Keratinocyte (primary cell): Measurements from ENCODE around the gene PARP2. TPM values are rescaled to one million over a fixed set of nuclear protein-coding genes. Genes with fewer than 3 reads are reported as not detected.

Experiments
- DNase-seq: peaks from one replicate; pipeline ENCODE4 v3.0.0-alpha.2; 2011; ENCODE audit warnings: low read depth, missing footprints, low spot score
- FAIRE-seq: peaks from 2 replicates; lab custom pipeline; 2011; peaks lifted over from hg19 to GRCh38; lab: Jason Lieb, UNC
- H2AFZ ChIP-seq: 2 replicates; pipeline ENCODE4 v1.6.0; 2012; ENCODE audit warnings: low read length, control low read depth, inconsistent platforms; ENCODE audit not compliant: control insufficient read depth
- H3K27ac ChIP-seq: 2 replicates; pipeline ENCODE4 v1.5.1; 2011; ENCODE audit warnings: low read length; ENCODE audit not compliant: control insufficient read depth, insufficient read depth
- H3K27me3 ChIP-seq: 3 replicates; pipeline ENCODE4 v1.6.0; 2011; ENCODE audit warnings: low read length; ENCODE audit not compliant: control insufficient read depth, insufficient read depth; ENCODE audit errors: extremely low read depth
- H3K36me3 ChIP-seq, 2 experiments: 2 replicates in 1 of 2; 3 replicates in 1 of 2; pipeline ENCODE4 v1.5.1; 2011; ENCODE audit warnings: low read length in 2 of 2, mild to moderate bottlenecking in 1 of 2; ENCODE audit not compliant: control insufficient read depth in 2 of 2, insufficient read depth in 2 of 2; ENCODE audit errors: extremely low read depth in 1 of 2
- H3K4me1 ChIP-seq: 3 replicates; pipeline ENCODE4 v1.5.1; 2011; ENCODE audit warnings: low read length; ENCODE audit not compliant: control insufficient read depth, insufficient read depth; ENCODE audit errors: extremely low read depth
- H3K4me2 ChIP-seq: 3 replicates; pipeline ENCODE4 v1.6.0; 2011; ENCODE audit warnings: low read depth, low read length; ENCODE audit not compliant: control insufficient read depth, insufficient read depth; ENCODE audit errors: extremely low read depth
- H3K4me3 ChIP-seq, 3 experiments: fragments of 200-600 bp in 1 of 3; sonication (generic) in 1 of 3; 2 replicates in 2 of 3; 3 replicates in 1 of 3; pipeline ENCODE4 v1.5.1; 2011 to 2016; ENCODE audit warnings: low read length in 3 of 3, mild to moderate bottlenecking in 3 of 3, control low read depth in 2 of 3, inconsistent platforms in 1 of 3, low read depth in 1 of 3, mixed read lengths in 1 of 3, mixed run types in 1 of 3, moderate library complexity in 1 of 3; ENCODE audit not compliant: control insufficient read depth in 2 of 3, insufficient read depth in 2 of 3; ENCODE audit errors: extremely low read depth in 1 of 3
- H3K79me2 ChIP-seq: 2 replicates; pipeline ENCODE4 v1.6.0; 2012; ENCODE audit warnings: low read length; ENCODE audit not compliant: control insufficient read depth, insufficient read depth
- H3K9ac ChIP-seq: 3 replicates; pipeline ENCODE4 v1.6.0; 2011; ENCODE audit warnings: low read length; ENCODE audit not compliant: control insufficient read depth, insufficient read depth; ENCODE audit errors: extremely low read depth
- H3K9me1 ChIP-seq: 3 replicates; pipeline ENCODE4 v1.6.0; 2011; ENCODE audit warnings: low read length; ENCODE audit not compliant: control insufficient read depth, insufficient read depth; ENCODE audit errors: extremely low read depth
- H3K9me3 ChIP-seq: 2 replicates; pipeline ENCODE4 v1.5.1; 2012; ENCODE audit warnings: low read depth, low read length; ENCODE audit not compliant: control insufficient read depth
- H4K20me1 ChIP-seq: 3 replicates; pipeline ENCODE4 v1.6.0; 2011; ENCODE audit warnings: low read length; ENCODE audit not compliant: control insufficient read depth, insufficient read depth; ENCODE audit errors: extremely low read depth
- EZH2 ChIP-seq: IDR thresholded peaks from one replicate; pipeline ENCODE4 v1.6.1; 2012; ENCODE audit warnings: inconsistent platforms, mild to moderate bottlenecking, low read length, moderate library complexity
- dilution Hi-C: fragments of 300-500 bp; cut with MboI; formaldehyde crosslinking; loops from one replicate; pipeline ENCODE4 v1.7.0; 2020; ENCODE audit warnings: low sequenced_read_pairs; ENCODE audit not compliant: extremely low pct_ligation_motif_present
- polyA plus RNA-seq, 5 experiments: library from polyadenylated mRNA; depleted of rRNA in 3 of 5; stranded (reverse) in 3 of 5; stranded (forward) in 1 of 5; unstranded in 1 of 5; fragments of >200 nt; gene quantifications; 1 replicate in 1 of 5; 2 replicates in 3 of 5; 3 replicates in 1 of 5; pipeline versions ENCODE4 v1.2.1 to v1.2.3, GENCODE V29; 2011 to 2012; ENCODE audit warnings: missing spikeins in 2 of 5, low read depth in 1 of 5, low replicate concordance in 1 of 5
- TF ChIP-seq, protein P1 (sequence below), 3 experiments: IDR thresholded peaks in 1 of 3; conservative IDR thresholded peaks in 1 of 3; optimal IDR thresholded peaks in 1 of 3; 2 replicates in 2 of 3; 3 replicates in 1 of 3; pipeline versions ENCODE3 to v1.5.1; 2011; ENCODE audit warnings: low read length in 3 of 3, mild to moderate bottlenecking in 3 of 3, moderate library complexity in 2 of 3, control low read depth in 1 of 3, inconsistent platforms in 1 of 3; ENCODE audit not compliant: insufficient read depth in 2 of 3; ENCODE audit errors: extremely low read depth in 1 of 3

The PARP2 gene
- polyA plus RNA-seq, 1 donor (not counting 4 experiments of a cell fraction or from before 2014, with no cell fraction given), result 24.7 TPM

DNA sequence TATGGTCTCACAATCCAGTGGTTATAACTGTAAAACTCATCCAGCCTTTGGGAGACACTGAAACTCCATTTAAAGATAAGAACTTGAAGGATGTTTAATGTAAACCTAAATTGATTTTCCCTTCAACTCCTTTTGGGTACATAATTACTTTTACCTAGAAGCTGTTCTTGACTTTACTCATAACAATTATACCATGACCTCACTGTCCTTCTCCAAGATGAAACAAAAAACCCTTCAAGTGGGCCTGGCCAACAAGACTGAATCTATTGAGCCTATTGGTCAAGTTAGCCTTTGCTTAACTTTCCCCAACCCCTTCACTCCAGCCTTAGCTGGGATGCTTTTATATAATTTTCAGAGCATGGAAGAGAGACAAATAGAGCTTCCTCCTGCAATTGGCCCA, 22.5 kb downstream of the PARP2 start:
- no peak for DNase-seq
- TF ChIP-seq, protein P1, sequence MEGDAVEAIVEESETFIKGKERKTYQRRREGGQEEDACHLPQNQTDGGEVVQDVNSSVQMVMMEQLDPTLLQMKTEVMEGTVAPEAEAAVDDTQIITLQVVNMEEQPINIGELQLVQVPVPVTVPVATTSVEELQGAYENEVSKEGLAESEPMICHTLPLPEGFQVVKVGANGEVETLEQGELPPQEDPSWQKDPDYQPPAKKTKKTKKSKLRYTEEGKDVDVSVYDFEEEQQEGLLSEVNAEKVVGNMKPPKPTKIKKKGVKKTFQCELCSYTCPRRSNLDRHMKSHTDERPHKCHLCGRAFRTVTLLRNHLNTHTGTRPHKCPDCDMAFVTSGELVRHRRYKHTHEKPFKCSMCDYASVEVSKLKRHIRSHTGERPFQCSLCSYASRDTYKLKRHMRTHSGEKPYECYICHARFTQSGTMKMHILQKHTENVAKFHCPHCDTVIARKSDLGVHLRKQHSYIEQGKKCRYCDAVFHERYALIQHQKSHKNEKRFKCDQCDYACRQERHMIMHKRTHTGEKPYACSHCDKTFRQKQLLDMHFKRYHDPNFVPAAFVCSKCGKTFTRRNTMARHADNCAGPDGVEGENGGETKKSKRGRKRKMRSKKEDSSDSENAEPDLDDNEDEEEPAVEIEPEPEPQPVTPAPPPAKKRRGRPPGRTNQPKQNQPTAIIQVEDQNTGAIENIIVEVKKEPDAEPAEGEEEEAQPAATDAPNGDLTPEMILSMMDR (optimal IDR thresholded peaks at IDR 0.05 in 1 of 3, IDR thresholded peaks at IDR 0.05 in 1 of 3, conservative IDR thresholded peaks at IDR 0.05 in 1 of 3; ENCODE audit: extremely low read depth in 1 of 3, insufficient read depth in 2 of 3, low read length in 3 of 3), result no peak
- no peak for TF ChIP-seq EZH2
- no peaks in the 10 kb centered on the region for H3K9me3 ChIP-seq
- FAIRE-seq, result no peak
- H3K27ac ChIP-seq, result no peak overlapping the region
- H3K36me3 ChIP-seq, result peaks cover 13 to 18% of the 10 kb centered on the region in 2 experiments
- no peak overlapping the region for H3K4me2 ChIP-seq
- no peak overlapping the region for H2AFZ ChIP-seq
- no peaks in the 10 kb centered on the region for H3K9me1 ChIP-seq
- dilution Hi-C loops, result no loop called here
- no peaks in the 10 kb centered on the region for H3K79me2 ChIP-seq
- no peaks in the 10 kb centered on the region for H3K27me3 ChIP-seq
- H3K4me3 ChIP-seq, result no peak overlapping the region
- no peak overlapping the region for H3K9ac ChIP-seq
- H4K20me1 ChIP-seq, result no peaks in the 10 kb centered on the region
- H3K4me1 ChIP-seq, result no peaks in the 10 kb centered on the region

DNA sequence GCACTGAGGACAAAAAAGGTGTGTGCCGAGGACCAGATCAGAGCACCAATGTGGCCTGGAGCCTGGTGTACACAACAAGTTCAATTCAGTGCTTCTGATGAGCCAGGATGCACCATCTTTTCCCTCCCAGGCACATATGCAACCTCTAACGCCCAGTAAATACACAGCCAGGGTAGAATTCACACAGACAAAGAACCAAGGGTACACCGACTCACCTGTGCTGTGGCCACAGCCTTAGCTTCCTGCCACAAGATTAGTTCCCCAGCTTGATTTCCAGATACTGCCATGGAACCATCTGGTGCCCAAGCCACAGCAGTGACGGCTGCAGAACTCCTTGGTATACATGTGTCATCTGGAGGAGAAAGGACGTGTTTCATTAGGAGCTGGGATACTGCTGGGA, 29.4 kb downstream of the PARP2 start:
- H3K4me3 ChIP-seq, result no peak overlapping the region
- no peaks in the 10 kb centered on the region for H3K27me3 ChIP-seq
- H3K79me2 ChIP-seq, result no peaks in the 10 kb centered on the region
- H2AFZ ChIP-seq, result no peak overlapping the region
- TF ChIP-seq, protein P1 (optimal IDR thresholded peaks at IDR 0.05 in 1 of 3, IDR thresholded peaks at IDR 0.05 in 1 of 3, conservative IDR thresholded peaks at IDR 0.05 in 1 of 3; ENCODE audit: extremely low read depth in 1 of 3, insufficient read depth in 2 of 3, low read length in 3 of 3), result no peak
- no peak for TF ChIP-seq EZH2
- no peak for DNase-seq
- peaks cover 39 to 44% of the 10 kb centered on the region in 2 experiments for H3K36me3 ChIP-seq
- no peaks in the 10 kb centered on the region for H4K20me1 ChIP-seq
- no peaks in the 10 kb centered on the region for H3K4me1 ChIP-seq
- no peaks in the 10 kb centered on the region for H3K9me1 ChIP-seq
- FAIRE-seq, result no peak
- no peak overlapping the region for H3K4me2 ChIP-seq
- no peak overlapping the region for H3K27ac ChIP-seq
- dilution Hi-C loops, result no loop called here
- H3K9me3 ChIP-seq, result no peaks in the 10 kb centered on the region
- H3K9ac ChIP-seq, result no peak overlapping the region
